Right lobe of liver (tissue), 4 donors: Measurements from ENCODE around the gene SYT2.

Experiments used
- POLR2A ChIP-seq: fragments of 450-650 bp; IDR thresholded peaks from one replicate; pipeline ENCODE4 v1.6.1; 2017; ENCODE audit warnings: antibody characterized with exemption, mild to moderate bottlenecking
- TF ChIP-seq, protein P1 (sequence below), 4 donors: fragments of 200-600 bp in 3 of 4; fragments of 450-650 bp in 1 of 4; IDR thresholded peaks; one replicate each; pipeline versions ENCODE4 v1.5.1 to v1.8.0; 2016 to 2022; ENCODE audit warnings: antibody characterized with exemption in 4 of 4, mild to moderate bottlenecking in 2 of 4
- donor health status: DM: no; HTN: no; CAD: no.
- donor health status: DM: no; HTN: no; CAD: no.
- donor health status: DM: no; HTN: yes; CAD: no.

DNA sequence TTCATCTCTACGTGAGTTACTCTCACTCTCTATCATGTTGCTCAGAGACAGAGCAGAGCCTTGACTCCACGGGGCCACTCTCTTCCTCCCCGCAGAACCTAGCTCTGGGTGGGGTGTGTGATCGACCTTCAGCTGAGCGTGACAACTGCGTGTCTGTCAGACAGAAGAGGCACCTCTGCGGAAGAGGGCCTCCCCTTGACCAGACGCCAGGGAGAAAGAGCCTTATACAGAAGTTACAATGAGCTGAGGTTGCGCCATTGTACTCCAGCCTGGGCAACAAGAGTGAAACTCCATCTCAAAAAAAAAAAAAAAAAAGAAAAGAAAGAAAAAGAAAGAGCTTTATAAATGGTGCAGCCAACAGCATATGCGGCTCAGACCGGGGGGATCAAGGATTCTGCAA lies 22.9 kb downstream of the SYT2 start:
- TF ChIP-seq, protein P1, sequence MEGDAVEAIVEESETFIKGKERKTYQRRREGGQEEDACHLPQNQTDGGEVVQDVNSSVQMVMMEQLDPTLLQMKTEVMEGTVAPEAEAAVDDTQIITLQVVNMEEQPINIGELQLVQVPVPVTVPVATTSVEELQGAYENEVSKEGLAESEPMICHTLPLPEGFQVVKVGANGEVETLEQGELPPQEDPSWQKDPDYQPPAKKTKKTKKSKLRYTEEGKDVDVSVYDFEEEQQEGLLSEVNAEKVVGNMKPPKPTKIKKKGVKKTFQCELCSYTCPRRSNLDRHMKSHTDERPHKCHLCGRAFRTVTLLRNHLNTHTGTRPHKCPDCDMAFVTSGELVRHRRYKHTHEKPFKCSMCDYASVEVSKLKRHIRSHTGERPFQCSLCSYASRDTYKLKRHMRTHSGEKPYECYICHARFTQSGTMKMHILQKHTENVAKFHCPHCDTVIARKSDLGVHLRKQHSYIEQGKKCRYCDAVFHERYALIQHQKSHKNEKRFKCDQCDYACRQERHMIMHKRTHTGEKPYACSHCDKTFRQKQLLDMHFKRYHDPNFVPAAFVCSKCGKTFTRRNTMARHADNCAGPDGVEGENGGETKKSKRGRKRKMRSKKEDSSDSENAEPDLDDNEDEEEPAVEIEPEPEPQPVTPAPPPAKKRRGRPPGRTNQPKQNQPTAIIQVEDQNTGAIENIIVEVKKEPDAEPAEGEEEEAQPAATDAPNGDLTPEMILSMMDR (IDR thresholded peaks at IDR 0.05): no peak
- TF ChIP-seq POLR2A: no peak
